Esophagus squamous epithelium (tissue), 4 donors: ENCODE data around the gene C3orf22.

ENCODE experiments used
- CTCF ChIP-seq, 6 experiments: fragments of 450-650 bp in 4 of 6; fragments of 200-600 bp in 2 of 6; sonication (generic) in 2 of 6; IDR thresholded peaks; one replicate each; pipeline ENCODE4 v1.5.1; 2016 to 2019; ENCODE audit warnings: antibody characterized with exemption in 6 of 6, mild to moderate bottlenecking in 4 of 6, moderate library complexity in 4 of 6
- POLR2A ChIP-seq, 4 donors: fragments of 450-650 bp; IDR thresholded peaks; one replicate each; pipeline ENCODE4 v1.6.1; 2017; ENCODE audit warnings: antibody characterized with exemption in 4 of 4, mild to moderate bottlenecking in 4 of 4, moderate library complexity in 3 of 4

GRCh38 chr3:126523745-126524428 is 34.8 kb downstream of the C3orf22 start, which contains the start of gene CHST13:
- peak in 1 of 6 experiments; percentile 5 for TF ChIP-seq CTCF (IDR thresholded peaks at IDR 0.05)
- no peak for TF ChIP-seq POLR2A (IDR thresholded peaks at IDR 0.05)
